ENCODE measurements around the gene TAF10. TPM values are rescaled to one million over a fixed set of nuclear protein-coding genes. Genes with fewer than 3 reads are reported as not detected.

Gene TAF10
- polyA plus RNA-seq, 1 of the 3 experiments (the other 2 are of a cell fraction) = 213 TPM

- Histone ChIP-seq H3F3A (replicated peaks; ENCODE audit: insufficient read depth) (no peaks in the 10 kb centered on the region), H3K9me3 (no peaks in the 10 kb centered on the region), H2AFZ (ENCODE audit: low read depth) (no peak overlapping the region), H3K79me2 (ENCODE audit: insufficient read depth) (no peaks in the 10 kb centered on the region), H3K4me3 (ENCODE audit: low read depth in 2 of 2, low read length in 1 of 2) (no peak overlapping the region), H3K27ac (ENCODE audit: low read depth in 2 of 2, low read length in 1 of 2) (no peak overlapping the region), H3K4me1 (ENCODE audit: control insufficient read depth in 1 of 2, insufficient read depth in 2 of 2, low read depth in 1 of 2, low read length in 1 of 2) (no peaks in the 10 kb centered on the region), H4K20me1 (ENCODE audit: insufficient read depth) (no peaks in the 10 kb centered on the region), H3K9me2 (no peaks in the 10 kb centered on the region), H3K4me2 (no peak overlapping the region), H3K36me3 (replicated peaks in 1 of 2; ENCODE audit: control insufficient read depth in 1 of 2, insufficient read depth in 2 of 2, low read length in 1 of 2) (peaks cover 0 to 19% of the 10 kb centered on the region in 2 experiments), H3K9ac (no peak overlapping the region), H3K27me3 (ENCODE audit: insufficient read depth) (no peaks in the 10 kb centered on the region)
- 73% methylated on average over 11 of the region's 12 CpGs for WGBS (ENCODE audit: low lambda C conversion rate)
- TF ChIP-seq ZBTB33 (IDR thresholded peaks at IDR 0.05; ENCODE audit: borderline replicate concordance, low read depth) = no peak
- no peak for TF ChIP-seq EZH2phosphoT487 (IDR thresholded peaks at IDR 0.05; ENCODE audit: borderline replicate concordance, low read depth)
- DNase-seq = no peak
- POLR2A ChIA-PET = no interaction called here
- CTCF ChIA-PET = interaction anchor here (1.0 to 2.3 kb wide), 2 partner anchors 13 to 58 kb away, joined by 3 to 10 read pairs; partner anchors contain the start of genes MRPL17 and TAF10
These were observed 13.3 kb upstream of the TAF10 start for GRCh38 chr11:6625156-6625831.

- Histone ChIP-seq H3K4me1 (ENCODE audit: control insufficient read depth in 1 of 2, insufficient read depth in 2 of 2, low read depth in 1 of 2, low read length in 1 of 2) (peaks cover 0 to 1% of the 10 kb centered on the region in 2 experiments; a peak in 2 of 4 replicates), H3K27me3 (ENCODE audit: insufficient read depth) (no peaks in the 10 kb centered on the region), H2AFZ (ENCODE audit: low read depth) (no peak overlapping the region), H3F3A (replicated peaks; ENCODE audit: insufficient read depth) (no peaks in the 10 kb centered on the region), H3K9me2 (no peaks in the 10 kb centered on the region), H4K20me1 (ENCODE audit: insufficient read depth) (no peaks in the 10 kb centered on the region), H3K4me3 (ENCODE audit: low read depth in 2 of 2, low read length in 1 of 2) (no peak overlapping the region), H3K4me2 (no peak overlapping the region), H3K9me3 (no peaks in the 10 kb centered on the region), H3K27ac (ENCODE audit: low read depth in 2 of 2, low read length in 1 of 2) (no peak overlapping the region), H3K79me2 (ENCODE audit: insufficient read depth) (peaks cover 5% of the 10 kb centered on the region; the same call in 1 of the 2 replicates), H3K9ac (no peak overlapping the region), H3K36me3 (replicated peaks in 1 of 2; ENCODE audit: control insufficient read depth in 1 of 2, insufficient read depth in 2 of 2, low read length in 1 of 2) (peaks cover 0 to 11% of the 10 kb centered on the region in 2 experiments)
- TF ChIP-seq GABPA (IDR thresholded peaks at IDR 0.05; ENCODE audit: low read depth) (no peak), POLR2AphosphoS5 (IDR thresholded peaks at IDR 0.05; ENCODE audit: low read depth, low read length) (no peak), USF1 (IDR thresholded peaks at IDR 0.05; ENCODE audit: borderline replicate concordance, low read depth) (no peak), TEAD4 (IDR thresholded peaks at IDR 0.05; ENCODE audit: borderline replicate concordance, insufficient read depth) (no peak), RFX5 (IDR thresholded peaks at IDR 0.05; ENCODE audit: low read length) (no peak), ELF1 (IDR thresholded peaks at IDR 0.05) (no peak), SIN3A (IDR thresholded peaks at IDR 0.05; ENCODE audit: borderline replicate concordance, low read depth, low read length) (no peak)
- CTCF ChIA-PET = interaction anchor here (2.3 kb wide), 1 partner anchor 11 kb away, joined by 10 read pairs; the partner anchor contains the start of gene TAF10
- WGBS (ENCODE audit: low lambda C conversion rate) = 76% methylated on average over 18 of the region's 31 CpGs
- DNase-seq = no peak
- POLR2A ChIA-PET = interaction anchor here (1.0 kb wide), 1 partner anchor 12 kb away, joined by 3 read pairs; no protein-coding TSS in a partner anchor
These were observed 11.7 kb upstream of the TAF10 start for GRCh38 chr11:6623391-6624363.

Data from SK-N-SH (cell line).